Upper lobe of left lung (tissue), 6 donors: Measurements from ENCODE around the gene DMD. TPM values are rescaled to one million over a fixed set of nuclear protein-coding genes. Genes with fewer than 3 reads are reported as not detected.

Experiments used
- ATAC-seq, 2 donors: fragments of 200-7000 bp; cut with Tn5 transposase; one replicate each; pipeline ENCODE4 v1.9.1; 2022; ENCODE audit warnings: mild to moderate bottlenecking in 2 of 2, moderate library complexity in 2 of 2; ENCODE audit not compliant: low FRiP score in 2 of 2
- DNase-seq, 2 donors: peaks; one replicate each; pipeline ENCODE4 v3.0.0-alpha.2; 2019 to 2020
- H3K27ac ChIP-seq, 4 donors: fragments of 200-600 bp; sonication (generic); one replicate each; pipeline ENCODE4 v1.5.1; 2016 to 2019
- H3K27me3 ChIP-seq, 4 donors: fragments of 200-600 bp; sonication (generic); one replicate each; pipeline ENCODE4 v1.5.1; 2017 to 2019
- H3K36me3 ChIP-seq, 4 donors: fragments of 200-600 bp; sonication (generic); one replicate each; pipeline ENCODE4 v1.5.1; 2016 to 2019
- H3K4me1 ChIP-seq, 4 donors: fragments of 200-600 bp; sonication (generic); one replicate each; pipeline ENCODE4 v1.5.1; 2018 to 2019
- H3K4me3 ChIP-seq, 4 donors: fragments of 200-600 bp; sonication (generic); one replicate each; pipeline ENCODE4 v1.5.1; 2017 to 2019; ENCODE audit warnings: mild to moderate bottlenecking in 2 of 4, moderate library complexity in 1 of 4
- H3K9me3 ChIP-seq, 4 donors: fragments of 200-600 bp; sonication (generic); one replicate each; pipeline ENCODE4 v1.5.1; 2018 to 2019
- CTCF ChIP-seq, 6 experiments: fragments of 450-650 bp in 4 of 6; fragments of 200-600 bp in 2 of 6; sonication (generic) in 2 of 6; IDR thresholded peaks; one replicate each; pipeline ENCODE4 v1.5.1; 2016 to 2019; ENCODE audit warnings: antibody characterized with exemption in 6 of 6
- EP300 ChIP-seq, 4 donors: sonication (generic); formaldehyde crosslinking; IDR thresholded peaks; one replicate each; pipeline ENCODE4 v1.5.1; 2017; ENCODE audit warnings: antibody characterized with exemption in 4 of 4, control low read depth in 2 of 4
- POLR2A ChIP-seq, 4 donors: fragments of 450-650 bp; IDR thresholded peaks; one replicate each; pipeline ENCODE4 v1.5.1; 2016 to 2017; ENCODE audit warnings: antibody characterized with exemption in 4 of 4, mild to moderate bottlenecking in 2 of 4
- POLR2AphosphoS5 ChIP-seq, 2 donors: sonication (generic); formaldehyde crosslinking; IDR thresholded peaks; one replicate each; pipeline ENCODE4 v1.5.1; 2017; ENCODE audit warnings: antibody characterized with exemption in 2 of 2
- WGBS, 2 donors: methylation state at CpG; one replicate each; pipeline ENCODE4 v1.1.5; 2017 to 2018; 5-methylcytosine and 5-hydroxymethylcytosine counted together
- total RNA-seq, 6 donors: library from RNA; depleted of rRNA in 4 of 6; stranded (reverse); fragments of >200 nt in 4 of 6; gene quantifications; one replicate each; pipeline versions ENCODE4 v1.1.0 to v1.2.1, GENCODE V29; 2016 to 2021
- donor health status: DM: no; HTN: no; CAD: no; lungs with moderate emphysema.
- donor health status: DM: no; HTN: yes; CAD: no; lungs with severe emphysema.

Gene DMD
- total RNA-seq, 6 donors from 2014 or later = 12.5 to 37.0 (median 24.0) TPM

- DNase-seq = peak in 1 of 2 donors; percentile 31
- WGBS, 2 donors = 93 to 96% methylated on average over 22 of the region's 22 CpGs
- no peaks in the 10 kb centered on the region for H3K4me1 ChIP-seq
Measured at GRCh38 chrX:33041141-33041540, 170.2 kb downstream of the DMD start.

GRCh38 chrX:33032700-33033099 is 178.6 kb downstream of the DMD start:
- Histone ChIP-seq H3K27ac (no peak overlapping the region), H3K4me3 (no peak overlapping the region), H3K36me3 (no peaks in the 10 kb centered on the region), H3K4me1 (no peaks in the 10 kb centered on the region), H3K9me3 (no peaks in the 10 kb centered on the region), H3K27me3 (no peaks in the 10 kb centered on the region)
- ATAC-seq = no peak
- DNase-seq = no peak
- no peak for TF ChIP-seq POLR2A (IDR thresholded peaks at IDR 0.05)
- no peak for TF ChIP-seq CTCF (IDR thresholded peaks at IDR 0.05)
- no peak for TF ChIP-seq POLR2AphosphoS5 (IDR thresholded peaks at IDR 0.05)
- TF ChIP-seq EP300 (IDR thresholded peaks at IDR 0.05) = no peak
- 70 to 75% methylated on average over 3 of the region's 3 CpGs for WGBS, 2 donors

More at GRCh38 chrX:33041141-33041540, 170.2 kb downstream of the DMD start:
- no peaks in the 10 kb centered on the region for H3K36me3 ChIP-seq
- no peak for ATAC-seq
- no peaks in the 10 kb centered on the region for H3K9me3 ChIP-seq
- no peaks in the 10 kb centered on the region for H3K27me3 ChIP-seq
- H3K4me3 ChIP-seq = no peak overlapping the region
- no peak overlapping the region for H3K27ac ChIP-seq
- TF ChIP-seq EP300 (IDR thresholded peaks at IDR 0.05) = no peak
- TF ChIP-seq POLR2A (IDR thresholded peaks at IDR 0.05) = no peak
- no peak for TF ChIP-seq POLR2AphosphoS5 (IDR thresholded peaks at IDR 0.05)
- no peak for TF ChIP-seq CTCF (IDR thresholded peaks at IDR 0.05)

- Histone ChIP-seq H3K4me3 (no peak overlapping the region), H3K36me3 (no peaks in the 10 kb centered on the region), H3K4me1 (no peaks in the 10 kb centered on the region), H3K9me3 (no peaks in the 10 kb centered on the region), H3K27me3 (no peaks in the 10 kb centered on the region), H3K27ac (no peak overlapping the region)
- WGBS, 2 donors = 79 to 81% methylated on average over 6 of the region's 6 CpGs
- ATAC-seq (no peak), DNase-seq (no peak)
- TF ChIP-seq CTCF (IDR thresholded peaks at IDR 0.05) (no peak), EP300 (IDR thresholded peaks at IDR 0.05) (no peak), POLR2A (IDR thresholded peaks at IDR 0.05) (no peak), POLR2AphosphoS5 (IDR thresholded peaks at IDR 0.05) (no peak)
Measured at GRCh38 chrX:33014949-33015348, 196.4 kb downstream of the DMD start.

- Histone ChIP-seq H3K27me3 (no peaks in the 10 kb centered on the region), H3K36me3 (no peaks in the 10 kb centered on the region), H3K4me1 (no peaks in the 10 kb centered on the region), H3K27ac (no peak overlapping the region), H3K4me3 (no peak overlapping the region), H3K9me3 (no peaks in the 10 kb centered on the region)
- DNase-seq (no peak), ATAC-seq (no peak)
- TF ChIP-seq CTCF (IDR thresholded peaks at IDR 0.05) (no peak), EP300 (IDR thresholded peaks at IDR 0.05) (no peak), POLR2A (IDR thresholded peaks at IDR 0.05) (no peak), POLR2AphosphoS5 (IDR thresholded peaks at IDR 0.05) (no peak)
- WGBS, 2 donors = 86 to 87% methylated on average over 3 of the region's 3 CpGs
Measured at GRCh38 chrX:33014086-33014485, 197.3 kb downstream of the DMD start.

GRCh38 chrX:33001107-33001506 is 210.2 kb downstream of the DMD start:
- H3K36me3 ChIP-seq = no peaks in the 10 kb centered on the region
- DNase-seq (no peak), ATAC-seq (no peak)
- H3K27ac ChIP-seq = no peak overlapping the region
- H3K4me3 ChIP-seq = no peak overlapping the region
- H3K9me3 ChIP-seq = no peaks in the 10 kb centered on the region
- TF ChIP-seq EP300 (IDR thresholded peaks at IDR 0.05) (no peak), POLR2A (IDR thresholded peaks at IDR 0.05) (no peak), POLR2AphosphoS5 (IDR thresholded peaks at IDR 0.05) (no peak), CTCF (IDR thresholded peaks at IDR 0.05) (no peak)
- H3K4me1 ChIP-seq = no peaks in the 10 kb centered on the region
- no peaks in the 10 kb centered on the region for H3K27me3 ChIP-seq
